Embryonic facial prominence (tissue), 1 donor: ENCODE data around the gene HOXD13.

ENCODE experiments used
- DNase-seq: peaks from one replicate; pipeline ENCODE4 v3.0.0-alpha.2; 2016; ENCODE audit errors: extremely low spot score

The HOXD13 gene

GRCh38 chr2:176118601-176119339 lies 26.2 kb downstream of the HOXD13 start:
- DNase-seq: no peak

- no peak for DNase-seq
Measured at GRCh38 chr2:176120364-176121189, 28.1 kb downstream of the HOXD13 start.

- DNase-seq: no peak
Measured at GRCh38 chr2:176121190-176122051, 28.9 kb downstream of the HOXD13 start.

GRCh38 chr2:176122052-176122682 lies 29.6 kb downstream of the HOXD13 start:
- DNase-seq: no peak

GRCh38 chr2:176122683-176123410 lies 30.3 kb downstream of the HOXD13 start, which contains the start of gene HOXD9:
Gene HOXD9 (plus strand): TSS chr2:176122719. CDS start chr2:176122769, 50 bp downstream.
- no peak for DNase-seq

GRCh38 chr2:176123411-176124109 lies 31.0 kb downstream of the HOXD13 start:
- no peak for DNase-seq

GRCh38 chr2:176124110-176124946 lies 31.8 kb downstream of the HOXD13 start:
- no peak for DNase-seq

GRCh38 chr2:176124947-176125771 lies 32.6 kb downstream of the HOXD13 start:
- DNase-seq: no peak

- no peak for DNase-seq
Measured at GRCh38 chr2:176125772-176126054, 33.2 kb downstream of the HOXD13 start.

- peak; percentile 46 for DNase-seq
Measured at GRCh38 chr2:176126929-176127773, 34.6 kb downstream of the HOXD13 start.

- no peak for DNase-seq
Measured at GRCh38 chr2:176127774-176128072, 35.2 kb downstream of the HOXD13 start.

GRCh38 chr2:176128172-176128981 lies 35.9 kb downstream of the HOXD13 start:
- no peak for DNase-seq

GRCh38 chr2:176128982-176129796 lies 36.7 kb downstream of the HOXD13 start, which contains the start of gene HOXD8:
Gene HOXD8 (plus strand): TSS chr2:176129705. CDS start chr2:176130367, 662 bp downstream.
- no peak for DNase-seq

GRCh38 chr2:176129813-176130146 lies 37.3 kb downstream of the HOXD13 start:
- DNase-seq: no peak

GRCh38 chr2:176130147-176130956 lies 37.8 kb downstream of the HOXD13 start:
- no peak for DNase-seq
